HG02885 (cell line): ENCODE results near the gene TRIM24.

ENCODE experiments used
- ATAC-seq: cut with Tn5 transposase; IDR thresholded peaks from one replicate; pipeline ENCODE4 v1.9.1; 2021; ENCODE audit warnings: mild to moderate bottlenecking; ENCODE audit not compliant: unreplicated experiment, poor library complexity

Gene TRIM24

GRCh38 chr7:138565451-138566114, 105.5 kb downstream of the TRIM24 start:
- ATAC-seq = no peak

- no peak for ATAC-seq
Measured at GRCh38 chr7:138568655-138569054, 108.6 kb downstream of the TRIM24 start.

- no peak for ATAC-seq
Measured at GRCh38 chr7:138569418-138569817, 109.4 kb downstream of the TRIM24 start.

GRCh38 chr7:138570715-138571114, 110.7 kb downstream of the TRIM24 start:
- no peak for ATAC-seq

GRCh38 chr7:138573741-138574140, 113.7 kb downstream of the TRIM24 start:
- no peak for ATAC-seq

- no peak for ATAC-seq
Measured at GRCh38 chr7:138575897-138576428, 115.9 kb downstream of the TRIM24 start.

GRCh38 chr7:138579136-138579535, 119.1 kb downstream of the TRIM24 start:
- ATAC-seq = no peak

GRCh38 chr7:138579671-138580070, 119.6 kb downstream of the TRIM24 start:
- ATAC-seq = no peak

- no peak for ATAC-seq
Measured at GRCh38 chr7:138581065-138581464, 121.0 kb downstream of the TRIM24 start.

GRCh38 chr7:138584283-138584682, 124.2 kb downstream of the TRIM24 start:
- ATAC-seq = no peak

- ATAC-seq = no peak
Measured at GRCh38 chr7:138584696-138585095, 124.6 kb downstream of the TRIM24 start.

GRCh38 chr7:138585283-138585993, 125.4 kb downstream of the TRIM24 start:
- no peak for ATAC-seq

GRCh38 chr7:138587485-138587884, 127.4 kb downstream of the TRIM24 start:
- no peak for ATAC-seq

GRCh38 chr7:138588986-138589385, 128.9 kb downstream of the TRIM24 start:
- no peak for ATAC-seq

- no peak for ATAC-seq
Measured at GRCh38 chr7:138590154-138590553, 130.1 kb downstream of the TRIM24 start.

GRCh38 chr7:138595454-138595853, 135.4 kb downstream of the TRIM24 start:
- no peak for ATAC-seq

- ATAC-seq = no peak
Measured at GRCh38 chr7:138602451-138602850, 142.4 kb downstream of the TRIM24 start.

- no peak for ATAC-seq
Measured at GRCh38 chr7:138603549-138604318, 143.7 kb downstream of the TRIM24 start.

GRCh38 chr7:138606236-138606635, 146.2 kb downstream of the TRIM24 start:
- ATAC-seq = no peak

GRCh38 chr7:138607216-138608126, 147.4 kb downstream of the TRIM24 start:
- ATAC-seq = no peak
